B cell (primary cell): ENCODE results near the gene MILR1. TPM values are rescaled to one million over a fixed set of nuclear protein-coding genes. Genes with fewer than 3 reads are reported as not detected.

Experiments
- ATAC-seq: fragments of 200-7000 bp; cut with Tn5 transposase; one replicate; pipeline ENCODE4 v1.10.0; 2021; ENCODE audit warnings: low read depth, mild to moderate bottlenecking, moderate number of reproducible peaks, moderate library complexity
- CTCF ChIA-PET: fragments of 350-600 bp; sonication (Branson Sonifier 250); formaldehyde crosslinking; loops from one replicate; lab custom pipeline; 2021; ENCODE audit warnings: antibody characterized with exemption, inconsistent platforms; lab: Charles Lee
- POLR2A ChIA-PET: fragments of 350-600 bp; sonication (Branson Sonifier 250); formaldehyde crosslinking; loops from one replicate; lab custom pipeline; 2021; ENCODE audit warnings: antibody characterized with exemption; lab: Charles Lee
- DNase-seq: peaks from one replicate; pipeline ENCODE4 v3.0.0; 2013
- H2AFZ ChIP-seq: 2 replicates; pipeline ENCODE4 v1.6.1; 2012; ENCODE audit warnings: mild to moderate bottlenecking, low read depth, low read length; ENCODE audit not compliant: insufficient read depth, poor library complexity, severe bottlenecking
- H3K27ac ChIP-seq, 2 donors: 1 replicate in 1 of 2; 2 replicates in 1 of 2; pipeline ENCODE4 v1.5.1; 2012 to 2013; ENCODE audit warnings: low read length in 2 of 2, mild to moderate bottlenecking in 2 of 2, moderate library complexity in 1 of 2
- H3K27me3 ChIP-seq, 4 experiments: fragments of 200-600 bp in 1 of 4; sonication (generic) in 1 of 4; replicated peaks in 1 of 4; 1 replicate in 2 of 4; 2 replicates in 2 of 4; pipeline versions ENCODE4 v1.6.1 to v1.7.0; 2013 to 2016; ENCODE audit warnings: low read length in 3 of 4, mild to moderate bottlenecking in 2 of 4, mixed read lengths in 1 of 4, moderate library complexity in 1 of 4; ENCODE audit not compliant: insufficient read depth in 4 of 4, control insufficient read depth in 3 of 4; ENCODE audit errors: control extremely low read depth in 1 of 4
- H3K36me3 ChIP-seq, 2 experiments: replicated peaks in 1 of 2; 1 replicate in 1 of 2; 2 replicates in 1 of 2; pipeline versions ENCODE4 v1.6.1 to v1.7.1; 2013; ENCODE audit warnings: low read length in 1 of 2; ENCODE audit not compliant: insufficient read depth in 2 of 2, control insufficient read depth in 1 of 2; ENCODE audit errors: control extremely low read depth in 1 of 2, extremely low read depth in 1 of 2
- H3K4me1 ChIP-seq, 2 donors: fragments of 200-600 bp in 1 of 2; sonication (generic) in 1 of 2; 1 replicate in 1 of 2; 2 replicates in 1 of 2; pipeline versions ENCODE4 v1.5.1 to v1.6.1; 2013 to 2017; ENCODE audit warnings: low read length in 2 of 2; ENCODE audit not compliant: control insufficient read depth in 2 of 2, insufficient read depth in 2 of 2
- H3K4me2 ChIP-seq: replicated peaks from 2 replicates; pipeline ENCODE3; 2012; ENCODE audit warnings: mild to moderate bottlenecking, low read depth, low read length; ENCODE audit not compliant: poor library complexity, severe bottlenecking
- H3K4me3 ChIP-seq, 5 experiments: fragments of 200-600 bp in 1 of 5; sonication (generic) in 1 of 5; 1 replicate in 3 of 5; 2 replicates in 2 of 5; pipeline versions ENCODE4 v1.5.1 to v1.7.0; 2011 to 2016; ENCODE audit warnings: low read length in 4 of 5, mild to moderate bottlenecking in 4 of 5, low read depth in 2 of 5, control low read depth in 1 of 5, moderate library complexity in 1 of 5; ENCODE audit not compliant: insufficient read depth in 1 of 5; ENCODE audit errors: control extremely low read depth in 1 of 5, extremely low read depth in 1 of 5
- H3K79me2 ChIP-seq: fragments of 200-600 bp; sonication (generic); one replicate; pipeline ENCODE4 v1.6.0; 2016; ENCODE audit warnings: low read length; ENCODE audit not compliant: control insufficient read depth, insufficient read depth
- H3K9ac ChIP-seq: fragments of 200-600 bp; sonication (generic); 2 replicates; pipeline ENCODE4 v1.6.1; 2017; ENCODE audit warnings: mild to moderate bottlenecking, low read length, moderate library complexity
- H3K9me3 ChIP-seq, 3 donors: one replicate each; pipeline versions ENCODE4 v1.6.1 to v1.7.1; 2013; ENCODE audit warnings: low read length in 2 of 3; ENCODE audit not compliant: control insufficient read depth in 2 of 3, insufficient read depth in 1 of 3; ENCODE audit errors: control extremely low read depth in 1 of 3
- H4K20me1 ChIP-seq: 2 replicates; pipeline ENCODE4 v1.6.0; 2012; ENCODE audit warnings: mild to moderate bottlenecking, low read length; ENCODE audit not compliant: insufficient read depth, control insufficient read depth, poor library complexity, severe bottlenecking
- H3K27ac Mint-ChIP-seq: one replicate; pipeline ENCODE4 v1.8.0; 2021; ENCODE audit warnings: mixed read lengths
- H3K27me3 Mint-ChIP-seq: one replicate; pipeline ENCODE4 v1.8.0; 2021; ENCODE audit warnings: mixed read lengths
- H3K4me1 Mint-ChIP-seq: one replicate; pipeline ENCODE4 v1.8.0; 2021; ENCODE audit warnings: mixed read lengths
- H3K4me3 Mint-ChIP-seq: one replicate; pipeline ENCODE4 v1.8.0; 2021; ENCODE audit warnings: mixed read lengths
- H3K9me3 Mint-ChIP-seq: one replicate; pipeline ENCODE4 v1.8.0; 2022; ENCODE audit warnings: mixed read lengths; ENCODE audit not compliant: insufficient read depth
- CTCF ChIP-seq: fragments of 200-600 bp; IDR thresholded peaks from one replicate; pipeline ENCODE4 v1.8.0; 2022; ENCODE audit warnings: antibody characterized with exemption, mild to moderate bottlenecking
- EZH2 ChIP-seq: IDR thresholded peaks from 2 replicates; pipeline ENCODE4 v1.6.1; 2012; ENCODE audit warnings: borderline replicate concordance, low read depth, mild to moderate bottlenecking, moderate library complexity, low read length; ENCODE audit not compliant: insufficient read depth, poor library complexity, severe bottlenecking
- WGBS: methylation state at CpG from one replicate; pipeline ENCODE4 v1.1.5; 2013; ENCODE audit warnings: missing lambda C conversion rate; ENCODE audit not compliant: insufficient coverage; 5-methylcytosine and 5-hydroxymethylcytosine counted together
- intact Hi-C: fragments of 100-400 bp; cut with micrococcal nuclease; formaldehyde crosslinking; loops from one replicate; pipeline ENCODE4 v1.10.0; 2022
- polyA plus RNA-seq: library from polyadenylated mRNA; depleted of rRNA; stranded (reverse); fragments of >200 nt; gene quantifications from 2 replicates; pipeline ENCODE4 v1.2.3, GENCODE V29; 2012
- total RNA-seq, 2 donors: library from RNA; stranded (reverse); fragments of 120-200 nt in 1 of 2; gene quantifications; 1 replicate in 1 of 2; 2 replicates in 1 of 2; pipeline versions ENCODE4 v1.2.3 to v1.2.4, GENCODE V29; 2013 to 2022

Gene MILR1
- total and polyA plus RNA-seq, 2 donors (not counting 1 experiment from before 2014, with no cell fraction given): 9.4 to 38.0 TPM

GRCh38 chr17:64499805-64500486, 51.0 kb downstream of the MILR1 start:
- Histone ChIP-seq H3K27me3 (no peaks in the 10 kb centered on the region), H3K36me3 (peaks cover 4 to 58% of the 10 kb centered on the region in 2 experiments), H3K79me2 (peaks cover 56% of the 10 kb centered on the region), H3K4me2 (no peak overlapping the region), H3K4me1 (peaks cover 39 to 42% of the 10 kb centered on the region in 2 donors), H4K20me1 (peaks cover 61% of the 10 kb centered on the region), H2AFZ (no peak overlapping the region), H3K27ac (no peak overlapping the region), H3K9me3 (no peaks in the 10 kb centered on the region), H3K4me3 (no peak overlapping the region), H3K9ac (no peak overlapping the region)
- ATAC-seq (no peak), DNase-seq (peak; percentile 36)
- peaks cover 82% of the 10 kb centered on the region for H3K4me1 Mint-ChIP-seq
- intact Hi-C loops: loop anchor here (5.0 kb wide), 2 partner anchors 178 to 568 kb away; partner anchors contain the start of gene CD79B
- no peak for TF ChIP-seq CTCF
- no peak for TF ChIP-seq EZH2
- no peak overlapping the region for H3K4me3 Mint-ChIP-seq
- CTCF ChIA-PET: interaction anchor here (6.9 kb wide), 1 partner anchor 79 kb away, joined by 112 read pairs; no protein-coding TSS in a partner anchor
- H3K9me3 Mint-ChIP-seq: no peaks in the 10 kb centered on the region
- POLR2A ChIA-PET: no interaction called here
- H3K27ac Mint-ChIP-seq: peak overlapping the region; percentile 15
- WGBS: 100% methylated on average over 1 of the region's 6 CpGs
- no peaks in the 10 kb centered on the region for H3K27me3 Mint-ChIP-seq

DNA sequence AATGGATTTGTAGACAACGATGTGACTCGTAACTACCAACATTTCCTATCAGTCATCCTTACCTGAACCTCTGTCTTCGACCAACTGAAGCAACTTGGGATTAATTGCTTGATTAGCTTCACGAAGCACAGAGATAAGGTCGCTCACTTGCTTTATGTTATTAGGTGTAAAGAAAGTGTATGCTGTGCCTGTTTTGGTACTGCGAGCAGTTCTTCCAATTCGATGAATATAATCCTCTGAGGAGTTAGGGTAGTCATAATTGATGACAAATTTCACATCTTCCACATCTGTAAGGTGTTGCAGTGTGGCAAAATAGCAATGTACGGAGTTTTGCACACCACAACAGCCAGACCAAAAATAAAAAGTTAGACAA, 51.6 kb downstream of the MILR1 start:
- Histone ChIP-seq H4K20me1 (peaks cover 67% of the 10 kb centered on the region), H3K27me3 (no peaks in the 10 kb centered on the region), H3K4me2 (no peak overlapping the region), H3K4me1 (peaks cover 35 to 38% of the 10 kb centered on the region in 2 donors), H2AFZ (no peak overlapping the region), H3K4me3 (no peak overlapping the region), H3K27ac (no peak overlapping the region), H3K36me3 (peaks cover 4 to 61% of the 10 kb centered on the region in 2 experiments), H3K9ac (no peak overlapping the region), H3K9me3 (no peaks in the 10 kb centered on the region), H3K79me2 (peaks cover 56% of the 10 kb centered on the region)
- DNase-seq (peak; percentile 33), ATAC-seq (no peak)
- TF ChIP-seq EZH2 (no peak), CTCF (no peak)
- Mint-ChIP-seq H3K4me1 (peaks cover 80% of the 10 kb centered on the region), H3K27me3 (no peaks in the 10 kb centered on the region), H3K4me3 (no peak overlapping the region), H3K9me3 (no peaks in the 10 kb centered on the region), H3K27ac (peak overlapping the region; percentile 8)
- intact Hi-C loops: no loop called here
- WGBS: no CpG with 5 or more reads among the region's 8 CpGs
- ChIA-PET CTCF (interaction anchor here (1.4 to 6.9 kb wide), 2 partner anchors 80 to 88 kb away, joined by 3 to 112 read pairs; no protein-coding TSS in a partner anchor), POLR2A (no interaction called here)
